Parathyroid adenoma (tissue), 2 donors: ENCODE measurements around the gene CD46.
"Not testable (repeated sequence)": the region's sequence is repeated elsewhere in the genome, so short reads cannot be mapped to it uniquely, and the experiment has no call there.

Experiments
- H2AFZ ChIP-seq: fragments of 300-600 bp; sonication (generic); one replicate; pipeline ENCODE4 v1.7.0; 2017; ENCODE audit warnings: antibody characterized with exemption, mild to moderate bottlenecking
- H3K27ac ChIP-seq: fragments of 300-600 bp; sonication (generic); one replicate; pipeline ENCODE4 v1.7.0; 2017
- H3K27me3 ChIP-seq: fragments of 300-600 bp; sonication (generic); one replicate; pipeline ENCODE4 v1.7.0; 2017; ENCODE audit warnings: low read length; ENCODE audit not compliant: control insufficient read depth, insufficient read depth
- H3K36me3 ChIP-seq: fragments of 300-600 bp; sonication (generic); one replicate; pipeline ENCODE4 v1.7.0; 2017; ENCODE audit warnings: low read length; ENCODE audit not compliant: control insufficient read depth, insufficient read depth
- H3K4me1 ChIP-seq: fragments of 300-600 bp; sonication (generic); one replicate; pipeline ENCODE4 v1.7.0; 2017; ENCODE audit warnings: control low read depth
- H3K4me2 ChIP-seq: fragments of 300-600 bp; sonication (generic); one replicate; pipeline ENCODE4 v1.7.0; 2017; ENCODE audit warnings: low read length
- H3K4me3 ChIP-seq: fragments of 300-600 bp; sonication (generic); one replicate; pipeline ENCODE4 v1.7.0; 2017; ENCODE audit warnings: low read depth, low read length
- H3K79me2 ChIP-seq: fragments of 300-600 bp; sonication (generic); one replicate; pipeline ENCODE4 v1.7.0; 2017; ENCODE audit warnings: control low read depth
- H3K9ac ChIP-seq: fragments of 300-600 bp; sonication (generic); one replicate; pipeline ENCODE4 v1.7.0; 2017; ENCODE audit warnings: mild to moderate bottlenecking
- H3K9me3 ChIP-seq: fragments of 300-600 bp; sonication (generic); one replicate; pipeline ENCODE4 v1.7.0; 2017; ENCODE audit warnings: low read length; ENCODE audit not compliant: control insufficient read depth
- CTCF ChIP-seq: fragments of 300-600 bp; sonication (generic); IDR thresholded peaks from one replicate; pipeline ENCODE4 v1.7.0; 2017; ENCODE audit warnings: antibody characterized with exemption, mild to moderate bottlenecking
- donor health status: primary hyperparathyroidism.

CD46 gene

GRCh38 chr1:207747627-207748492, 4.0 kb upstream of the CD46 start:
- no peak overlapping the region for H2AFZ ChIP-seq
- H3K4me3 ChIP-seq, result no peak overlapping the region
- no peak overlapping the region for H3K4me2 ChIP-seq
- no peak for TF ChIP-seq CTCF
- H3K4me1 ChIP-seq, result no peaks in the 10 kb centered on the region
- no peak overlapping the region for H3K9ac ChIP-seq
- no peak overlapping the region for H3K27ac ChIP-seq
- peaks cover 2% of the 10 kb centered on the region for H3K79me2 ChIP-seq
- no peaks in the 10 kb centered on the region for H3K36me3 ChIP-seq
- H3K27me3 ChIP-seq, result no peaks in the 10 kb centered on the region
- H3K9me3 ChIP-seq, result no peaks in the 10 kb centered on the region

GRCh38 chr1:207748737-207749528, 2.9 kb upstream of the CD46 start:
- H3K36me3 ChIP-seq, result no peaks in the 10 kb centered on the region
- H3K27ac ChIP-seq, result no peak overlapping the region
- TF ChIP-seq CTCF, result no peak
- H3K4me2 ChIP-seq, result no peak overlapping the region
- H2AFZ ChIP-seq, result no peak overlapping the region
- H3K9ac ChIP-seq, result no peak overlapping the region
- no peak overlapping the region for H3K4me3 ChIP-seq
- H3K79me2 ChIP-seq, result peaks cover 10% of the 10 kb centered on the region
- H3K9me3 ChIP-seq, result no peaks in the 10 kb centered on the region
- H3K4me1 ChIP-seq, result no peaks in the 10 kb centered on the region
- no peaks in the 10 kb centered on the region for H3K27me3 ChIP-seq

GRCh38 chr1:207750631-207751305, 1.1 kb upstream of the CD46 start:
- Histone ChIP-seq H2AFZ (peak overlapping the region; percentile 89), H3K4me1 (no peaks in the 10 kb centered on the region), H3K36me3 (no peaks in the 10 kb centered on the region), H3K9me3 (no peaks in the 10 kb centered on the region), H3K27ac (peak overlapping the region; percentile 92), H3K79me2 (peaks cover 18% of the 10 kb centered on the region), H3K4me3 (peak overlapping the region; percentile 95), H3K4me2 (peak overlapping the region; percentile 65), H3K9ac (no peak overlapping the region), H3K27me3 (no peaks in the 10 kb centered on the region)
- no peak for TF ChIP-seq CTCF

- not testable (repeated sequence) for H3K9ac ChIP-seq, H3K9me3 ChIP-seq, H3K4me1 ChIP-seq, H3K27me3 ChIP-seq, H3K36me3 ChIP-seq
- H3K79me2 ChIP-seq, result peaks cover 18% of the 10 kb centered on the region
- H3K4me3 ChIP-seq, result peak overlapping the region; percentile 95
- peak overlapping the region; percentile 65 for H3K4me2 ChIP-seq
- H2AFZ ChIP-seq, result peak overlapping the region; percentile 89
- peak overlapping the region; percentile 92 for H3K27ac ChIP-seq
Measured at GRCh38 chr1:207751463-207751789, 428 bp upstream of the CD46 start.

GRCh38 chr1:207752456-207752998, 673 bp downstream of the CD46 start:
- H2AFZ ChIP-seq, result peak overlapping the region; percentile 89
- H3K27ac ChIP-seq, result peak overlapping the region; percentile 92
- H3K9ac ChIP-seq, result peak overlapping the region; percentile 91
- H3K4me3 ChIP-seq, result peak overlapping the region; percentile 95
- H3K79me2 ChIP-seq, result peaks cover 18% of the 10 kb centered on the region
- H3K27me3 ChIP-seq, result no peaks in the 10 kb centered on the region
- H3K9me3 ChIP-seq, result no peaks in the 10 kb centered on the region
- peak overlapping the region; percentile 84 for H3K4me2 ChIP-seq
- H3K4me1 ChIP-seq, result peaks cover 2% of the 10 kb centered on the region
- TF ChIP-seq CTCF, result no peak
- no peaks in the 10 kb centered on the region for H3K36me3 ChIP-seq
